ENCODE data around the gene CEACAM3. TPM values are rescaled to one million over a fixed set of nuclear protein-coding genes. Genes with fewer than 3 reads are reported as not detected.

The CEACAM3 gene
- total and polyA plus RNA-seq, 2 donors (not counting 1 experiment from before 2014, with no cell fraction given), result not detected

- Histone ChIP-seq H3K27ac (ENCODE audit: insufficient read depth, low read length) (no peak overlapping the region), H2AFZ (ENCODE audit: low read length) (no peak overlapping the region), H3K4me1 (ENCODE audit: control insufficient read depth, extremely low read depth, insufficient read depth, low read length) (no peaks in the 10 kb centered on the region), H3K27me3 (ENCODE audit: control insufficient read depth, insufficient read depth, low read length) (peaks cover 15% of the 10 kb centered on the region), H4K20me1 (ENCODE audit: control insufficient read depth, extremely low read depth, insufficient read depth, low read length) (no peaks in the 10 kb centered on the region), H3K9ac (ENCODE audit: insufficient read depth, low read length) (no peak overlapping the region), H3K9me3 (ENCODE audit: control insufficient read depth, insufficient read depth, low read depth, low read length) (no peaks in the 10 kb centered on the region), H3K36me3 (ENCODE audit: control insufficient read depth, insufficient read depth, low read length) (no peaks in the 10 kb centered on the region), H3K4me2 (ENCODE audit: extremely low read depth, insufficient read depth, low read length) (no peak overlapping the region), H3K4me3 (replicated peaks in 1 of 4; ENCODE audit: control extremely low read depth in 1 of 4, insufficient read depth in 1 of 4, low read depth in 3 of 4, low read length in 4 of 4) (no peak overlapping the region), H3K79me2 (ENCODE audit: control insufficient read depth, insufficient read depth, low read length) (no peaks in the 10 kb centered on the region)
- TF ChIP-seq CTCF (conservative IDR thresholded peaks at IDR 0.05 in 1 of 2, IDR thresholded peaks at IDR 0.05 in 1 of 2; ENCODE audit: low read depth in 1 of 2, low read length in 2 of 2) (no peak), EZH2 (IDR thresholded peaks at IDR 0.05; ENCODE audit: low read length, missing control alignments) (no peak)
- no peak for DNase-seq (ENCODE audit: low read depth in 2 of 2)
Observed at GRCh38 chr19:41847351-41848105, 51.1 kb downstream of the CEACAM3 start.

GRCh38 chr19:41848666-41849065, 52.3 kb downstream of the CEACAM3 start:
- Histone ChIP-seq H2AFZ (ENCODE audit: low read length) (no peak overlapping the region), H3K4me3 (replicated peaks in 1 of 4; ENCODE audit: control extremely low read depth in 1 of 4, insufficient read depth in 1 of 4, low read depth in 3 of 4, low read length in 4 of 4) (no peak overlapping the region), H3K4me1 (ENCODE audit: control insufficient read depth, extremely low read depth, insufficient read depth, low read length) (no peaks in the 10 kb centered on the region), H3K4me2 (ENCODE audit: extremely low read depth, insufficient read depth, low read length) (no peak overlapping the region), H3K27ac (ENCODE audit: insufficient read depth, low read length) (no peak overlapping the region), H3K79me2 (ENCODE audit: control insufficient read depth, insufficient read depth, low read length) (no peaks in the 10 kb centered on the region), H3K9ac (ENCODE audit: insufficient read depth, low read length) (no peak overlapping the region), H3K27me3 (ENCODE audit: control insufficient read depth, insufficient read depth, low read length) (peaks cover 18% of the 10 kb centered on the region), H3K36me3 (ENCODE audit: control insufficient read depth, insufficient read depth, low read length) (no peaks in the 10 kb centered on the region), H3K9me3 (ENCODE audit: control insufficient read depth, insufficient read depth, low read depth, low read length) (no peaks in the 10 kb centered on the region), H4K20me1 (ENCODE audit: control insufficient read depth, extremely low read depth, insufficient read depth, low read length) (no peaks in the 10 kb centered on the region)
- TF ChIP-seq EZH2 (IDR thresholded peaks at IDR 0.05; ENCODE audit: low read length, missing control alignments), result no peak
- TF ChIP-seq CTCF (conservative IDR thresholded peaks at IDR 0.05 in 1 of 2, IDR thresholded peaks at IDR 0.05 in 1 of 2; ENCODE audit: low read depth in 1 of 2, low read length in 2 of 2), result no peak
- DNase-seq (ENCODE audit: low read depth in 2 of 2), result no peak

- TF ChIP-seq EZH2 (IDR thresholded peaks at IDR 0.05; ENCODE audit: low read length, missing control alignments) (no peak), CTCF (conservative IDR thresholded peaks at IDR 0.05 in 1 of 2, IDR thresholded peaks at IDR 0.05 in 1 of 2; ENCODE audit: low read depth in 1 of 2, low read length in 2 of 2) (no peak)
Observed at GRCh38 chr19:41849067-41849466, 52.7 kb downstream of the CEACAM3 start.

More at GRCh38 chr19:41849067-41849466, 52.7 kb downstream of the CEACAM3 start:
- no peak for DNase-seq (ENCODE audit: low read depth in 2 of 2)
- no peak overlapping the region for H3K4me3 ChIP-seq (replicated peaks in 1 of 4; ENCODE audit: control extremely low read depth in 1 of 4, insufficient read depth in 1 of 4, low read depth in 3 of 4, low read length in 4 of 4)
- no peaks in the 10 kb centered on the region for H4K20me1 ChIP-seq (ENCODE audit: control insufficient read depth, extremely low read depth, insufficient read depth, low read length)
- H2AFZ ChIP-seq (ENCODE audit: low read length), result no peak overlapping the region
- no peak overlapping the region for H3K4me2 ChIP-seq (ENCODE audit: extremely low read depth, insufficient read depth, low read length)
- no peaks in the 10 kb centered on the region for H3K36me3 ChIP-seq (ENCODE audit: control insufficient read depth, insufficient read depth, low read length)
- no peaks in the 10 kb centered on the region for H3K9me3 ChIP-seq (ENCODE audit: control insufficient read depth, insufficient read depth, low read depth, low read length)
- peaks cover 20% of the 10 kb centered on the region for H3K27me3 ChIP-seq (ENCODE audit: control insufficient read depth, insufficient read depth, low read length)
- H3K4me1 ChIP-seq (ENCODE audit: control insufficient read depth, extremely low read depth, insufficient read depth, low read length), result no peaks in the 10 kb centered on the region
- no peak overlapping the region for H3K27ac ChIP-seq (ENCODE audit: insufficient read depth, low read length)
- H3K9ac ChIP-seq (ENCODE audit: insufficient read depth, low read length), result no peak overlapping the region
- H3K79me2 ChIP-seq (ENCODE audit: control insufficient read depth, insufficient read depth, low read length), result no peaks in the 10 kb centered on the region
